Eye (tissue), 1 donor: ENCODE measurements around the gene KCNG4.
A peak's percentile ranks its signal among the peaks of the same experiment; 100 is the strongest.

ENCODE experiments used
- DNase-seq: peaks from one replicate; pipeline ENCODE4 v3.0.0-alpha.2; 2015

Gene KCNG4

GRCh38 chr16:84182680-84183571 is 56.9 kb downstream of the KCNG4 start:
- no peak for DNase-seq

GRCh38 chr16:84182104-84182503 is 57.7 kb downstream of the KCNG4 start:
- no peak for DNase-seq

GRCh38 chr16:84181144-84181915 is 58.5 kb downstream of the KCNG4 start:
- no peak for DNase-seq

- DNase-seq: no peak
These were observed 59.2 kb downstream of the KCNG4 start for GRCh38 chr16:84180519-84181140.

GRCh38 chr16:84179612-84180320 is 60.0 kb downstream of the KCNG4 start:
- DNase-seq: no peak

- DNase-seq: no peak
These were observed 60.8 kb downstream of the KCNG4 start for GRCh38 chr16:84178892-84179611.

- DNase-seq: no peak
These were observed 61.6 kb downstream of the KCNG4 start for GRCh38 chr16:84178146-84178765.

- no peak for DNase-seq
These were observed 62.1 kb downstream of the KCNG4 start for GRCh38 chr16:84177741-84178073.

GRCh38 chr16:84176192-84177053 is 63.4 kb downstream of the KCNG4 start:
- DNase-seq: no peak

GRCh38 chr16:84175350-84176081 is 64.3 kb downstream of the KCNG4 start:
- DNase-seq: peak; percentile 80

GRCh38 chr16:84174396-84174795 is 65.4 kb downstream of the KCNG4 start:
- no peak for DNase-seq

- DNase-seq: no peak
These were observed 70.0 kb downstream of the KCNG4 start for GRCh38 chr16:84169765-84170310.
